Fibroblast of skin of scalp (primary cell): ENCODE results near the gene ACP2.

ENCODE experiments used
- DNase-seq: peaks from one replicate; pipeline ENCODE4 v3.0.0-alpha.2; 2013

The ACP2 gene

GRCh38 chr11:47269002-47269828 is 20.6 kb upstream of the ACP2 start:
- peak; percentile 91 for DNase-seq

- no peak for DNase-seq
Observed at GRCh38 chr11:47268448-47269001, 19.9 kb upstream of the ACP2 start.

GRCh38 chr11:47267876-47268275 is 19.3 kb upstream of the ACP2 start:
- DNase-seq: no peak

- no peak for DNase-seq
Observed at GRCh38 chr11:47264521-47264920, 15.9 kb upstream of the ACP2 start.

GRCh38 chr11:47264119-47264518 is 15.5 kb upstream of the ACP2 start:
- no peak for DNase-seq

GRCh38 chr11:47261291-47261800 is 12.7 kb upstream of the ACP2 start:
- no peak for DNase-seq

GRCh38 chr11:47260366-47260765 is 11.8 kb upstream of the ACP2 start:
- DNase-seq: no peak

GRCh38 chr11:47259232-47259977 is 10.8 kb upstream of the ACP2 start:
- peak; percentile 42 for DNase-seq

- no peak for DNase-seq
Observed at GRCh38 chr11:47258317-47258902, 9.8 kb upstream of the ACP2 start.

GRCh38 chr11:47257517-47258316 is 9.1 kb upstream of the ACP2 start, which contains the start of gene NR1H3:
NR1H3 (plus strand) TSS chr11:47257996; CDS start chr11:47259217, 1,221 bp downstream.
- peak; percentile 55 for DNase-seq

GRCh38 chr11:47257177-47257516 is 8.5 kb upstream of the ACP2 start:
- DNase-seq: no peak

- DNase-seq: no peak
Observed at GRCh38 chr11:47256374-47256773, 7.8 kb upstream of the ACP2 start.

GRCh38 chr11:47254386-47254785 is 5.8 kb upstream of the ACP2 start:
- DNase-seq: no peak

GRCh38 chr11:47253660-47254059 is 5.0 kb upstream of the ACP2 start:
- DNase-seq: no peak

- no peak for DNase-seq
Observed at GRCh38 chr11:47251751-47252150, 3.1 kb upstream of the ACP2 start.

GRCh38 chr11:47249378-47249715 is 733 bp upstream of the ACP2 start:
- DNase-seq: no peak

- no peak for DNase-seq
Observed at GRCh38 chr11:47248304-47248663, 330 bp downstream of the ACP2 start.

- DNase-seq: no peak
Observed at GRCh38 chr11:47247502-47247901, 1.1 kb downstream of the ACP2 start.

GRCh38 chr11:47245611-47246357 is 2.8 kb downstream of the ACP2 start:
- DNase-seq: no peak

- no peak for DNase-seq
Observed at GRCh38 chr11:47244448-47245350, 3.9 kb downstream of the ACP2 start.

GRCh38 chr11:47243454-47243853 is 5.2 kb downstream of the ACP2 start:
- no peak for DNase-seq
